ENCODE data around the gene NCOA1.

The NCOA1 gene

DNA sequence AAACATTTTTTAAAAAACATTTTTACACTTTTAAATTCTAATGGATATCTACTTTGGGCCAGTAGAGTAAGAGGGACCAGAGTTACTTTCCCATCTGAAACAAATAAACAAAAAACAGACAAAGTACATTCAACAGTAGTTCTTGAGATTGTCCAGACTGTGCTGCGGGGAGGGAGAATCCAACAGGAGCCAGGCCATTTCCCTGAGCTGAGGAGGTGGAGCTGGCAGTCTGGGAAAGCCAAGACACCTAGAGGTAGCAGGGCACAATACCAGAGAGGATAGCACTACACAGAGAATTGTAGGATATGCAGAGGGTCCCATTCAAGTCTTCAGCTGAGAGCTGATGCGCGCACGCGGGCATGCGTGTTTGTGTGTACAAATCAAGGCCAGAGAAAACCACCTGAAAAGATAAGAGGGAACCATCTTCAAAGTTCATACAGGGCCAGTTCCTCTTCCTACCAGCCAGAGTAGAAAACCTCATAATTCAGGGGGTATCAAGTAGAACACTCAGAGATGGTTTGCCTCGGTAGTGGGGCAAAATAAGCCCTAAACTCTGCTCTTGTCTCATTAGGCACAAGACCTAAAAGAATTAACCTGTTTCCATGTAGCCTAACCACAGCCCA is 258.1 kb downstream of the NCOA1 start:
- DNase-seq: no peak

DNA sequence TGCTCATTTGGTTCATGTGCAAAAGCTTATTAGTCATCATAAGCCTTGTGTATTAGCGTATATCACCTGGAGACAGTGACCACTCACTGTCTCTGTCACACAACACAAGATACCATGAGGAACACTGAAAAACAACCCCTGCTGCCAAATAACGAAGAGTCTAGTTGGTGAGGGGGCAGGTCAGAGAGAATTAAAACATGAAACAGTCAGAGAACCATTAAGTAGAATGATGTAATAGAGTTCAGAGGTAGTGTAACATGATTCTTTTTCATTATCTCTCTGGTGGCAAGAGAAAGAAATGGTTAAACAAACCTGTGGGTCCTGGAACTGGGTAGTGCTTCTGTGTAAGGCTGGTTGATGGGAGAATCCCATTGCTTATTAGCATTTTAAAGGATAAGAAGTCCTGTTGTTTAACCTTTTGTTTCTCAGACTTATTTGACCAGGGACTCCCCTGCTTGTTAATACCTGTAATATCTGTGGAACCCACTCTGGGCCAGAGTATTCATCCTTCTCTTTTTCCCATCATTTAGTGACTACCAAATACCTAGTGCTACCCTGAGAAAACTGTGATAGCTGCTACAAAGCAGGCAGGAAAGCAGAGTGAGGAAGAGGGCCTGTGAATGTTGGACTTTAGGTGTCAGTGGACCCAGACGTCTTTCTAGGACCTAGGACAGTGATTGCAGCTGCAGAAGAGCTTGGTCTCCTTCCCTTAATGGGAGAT is 264.1 kb downstream of the NCOA1 start:
- DNase-seq: no peak

DNA sequence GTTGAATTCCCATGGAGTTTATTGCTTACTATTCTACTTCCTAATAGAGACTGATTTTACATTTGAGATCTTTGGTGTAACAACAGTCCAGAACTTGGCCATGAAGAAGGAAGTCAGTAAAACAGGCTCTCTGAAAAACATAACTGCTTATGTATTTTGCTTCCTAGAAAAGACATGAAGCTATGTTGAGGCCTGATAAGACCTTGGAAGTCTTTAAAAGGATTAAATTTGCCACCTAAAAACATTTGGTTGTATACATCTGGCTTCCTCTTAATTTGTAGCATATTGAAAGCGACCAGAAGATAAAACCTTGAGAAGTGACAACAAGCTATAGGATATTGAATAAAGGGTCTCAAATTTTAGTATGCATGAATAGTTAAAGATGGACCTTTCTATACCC is 265.7 kb downstream of the NCOA1 start:
- no peak for DNase-seq

DNA sequence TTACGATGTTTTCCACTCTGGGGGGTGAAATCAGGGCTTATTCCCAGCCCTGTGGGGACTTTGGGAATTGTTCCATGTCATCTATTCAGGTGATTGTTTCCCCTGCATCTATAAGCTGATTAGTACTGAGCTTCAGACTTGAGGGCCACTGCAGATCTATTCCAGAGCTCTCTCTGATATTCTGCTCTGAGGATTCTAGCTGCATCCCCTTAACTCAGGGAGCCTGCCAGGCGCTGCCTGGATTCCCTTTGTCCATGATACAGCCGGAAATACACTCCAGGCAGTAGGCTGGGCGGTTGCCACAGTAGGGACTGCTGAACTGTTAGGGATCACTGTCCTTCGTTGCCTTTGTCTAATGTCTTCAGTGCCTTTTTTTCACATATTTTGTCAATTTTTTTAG is 270.8 kb downstream of the NCOA1 start:
- no peak for DNase-seq

DNA sequence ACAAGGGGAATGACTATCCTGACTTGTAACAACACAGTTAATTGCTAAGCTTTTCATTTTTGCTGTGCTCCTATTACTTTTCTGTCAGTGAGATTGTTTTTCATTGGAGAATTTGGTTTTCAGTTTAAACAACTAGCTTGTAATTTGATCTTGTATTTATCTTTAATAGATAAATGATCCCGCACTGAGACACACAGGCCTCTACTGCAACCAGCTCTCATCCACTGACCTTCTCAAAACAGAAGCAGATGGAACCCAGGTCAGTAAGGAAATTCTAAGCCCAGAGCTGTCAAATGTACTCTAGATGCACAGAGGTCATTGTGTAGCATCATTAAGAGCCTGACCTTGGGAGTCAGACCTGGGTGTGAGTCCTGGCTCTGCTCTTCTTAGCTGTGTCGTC is 271.5 kb downstream of the NCOA1 start:
- no peak for DNase-seq

DNA sequence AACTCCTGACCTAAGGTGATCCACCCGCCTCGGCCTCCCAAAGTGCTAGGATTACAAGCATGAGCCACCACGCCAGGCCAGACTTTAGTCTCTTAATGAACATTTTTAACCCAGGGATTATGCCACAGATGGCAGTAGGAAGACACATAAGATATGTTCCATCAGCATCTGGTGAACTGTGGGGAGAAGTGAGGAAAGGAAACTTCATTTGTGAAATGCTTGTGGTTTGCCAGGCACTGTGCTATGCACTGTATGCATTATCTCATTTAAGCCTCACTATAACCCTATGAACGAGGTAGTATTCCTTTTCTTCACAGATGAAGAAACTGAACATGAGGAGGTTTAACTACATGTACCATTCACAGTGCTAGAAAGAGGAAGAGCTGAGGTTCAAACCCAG is 272.8 kb downstream of the NCOA1 start:
- DNase-seq: no peak

DNA sequence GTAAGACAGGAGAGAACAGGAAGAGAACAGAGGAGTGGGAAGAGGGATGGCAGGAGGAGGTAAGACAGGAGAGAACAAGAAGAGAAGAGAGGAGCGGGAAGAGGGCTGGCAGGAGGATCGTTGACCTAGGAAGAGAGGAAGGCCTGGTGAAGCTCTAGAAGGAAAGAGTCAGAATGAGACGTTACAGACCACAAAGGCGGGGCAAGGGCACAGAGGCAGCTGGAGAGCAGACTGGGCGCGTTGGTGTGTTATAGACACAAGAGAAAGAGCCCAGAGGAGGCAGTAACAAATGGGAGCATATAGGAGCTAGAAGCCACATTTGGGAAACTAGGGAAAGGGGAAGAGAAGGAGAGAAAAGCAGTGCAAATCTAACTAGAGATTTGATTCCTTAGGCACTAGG is 275.6 kb downstream of the NCOA1 start:
- DNase-seq: peak in 1 of 5 donors; percentile 14

DNA sequence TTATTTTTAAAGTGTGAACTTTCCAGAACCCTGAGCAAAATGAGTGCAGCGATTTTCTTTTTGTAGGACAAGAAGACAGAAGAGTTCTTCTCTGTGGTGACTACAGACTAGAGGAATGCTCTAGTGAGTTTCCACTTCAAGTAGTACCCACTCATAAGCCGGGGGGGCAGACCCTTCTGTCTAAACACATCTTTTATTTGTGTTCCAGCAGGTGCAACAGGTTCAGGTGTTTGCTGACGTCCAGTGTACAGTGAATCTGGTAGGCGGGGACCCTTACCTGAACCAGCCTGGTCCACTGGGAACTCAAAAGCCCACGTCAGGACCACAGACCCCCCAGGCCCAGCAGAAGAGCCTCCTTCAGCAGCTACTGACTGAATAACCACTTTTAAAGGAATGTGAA is 277.0 kb downstream of the NCOA1 start:
- no peak for DNase-seq

DNA sequence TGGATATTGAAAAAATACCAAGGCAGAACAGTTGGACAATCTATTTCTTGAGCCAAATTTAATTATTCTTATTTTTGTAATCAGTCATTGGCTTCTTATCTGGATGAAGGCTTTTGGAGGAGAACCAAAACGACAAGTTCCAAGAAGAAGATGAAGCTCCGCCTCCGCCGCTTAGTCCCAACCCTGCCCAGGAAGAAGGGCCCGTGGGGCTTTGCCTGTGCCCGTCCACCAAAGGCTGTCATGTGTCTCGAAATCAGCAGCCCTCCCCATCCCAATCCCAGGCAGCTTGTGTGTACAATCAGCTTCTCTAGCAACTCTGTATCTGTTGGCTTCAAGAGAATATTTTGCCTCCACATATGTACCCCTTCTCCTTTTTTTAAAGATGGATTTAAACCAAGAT is 277.5 kb downstream of the NCOA1 start:
- DNase-seq: no peak

DNA sequence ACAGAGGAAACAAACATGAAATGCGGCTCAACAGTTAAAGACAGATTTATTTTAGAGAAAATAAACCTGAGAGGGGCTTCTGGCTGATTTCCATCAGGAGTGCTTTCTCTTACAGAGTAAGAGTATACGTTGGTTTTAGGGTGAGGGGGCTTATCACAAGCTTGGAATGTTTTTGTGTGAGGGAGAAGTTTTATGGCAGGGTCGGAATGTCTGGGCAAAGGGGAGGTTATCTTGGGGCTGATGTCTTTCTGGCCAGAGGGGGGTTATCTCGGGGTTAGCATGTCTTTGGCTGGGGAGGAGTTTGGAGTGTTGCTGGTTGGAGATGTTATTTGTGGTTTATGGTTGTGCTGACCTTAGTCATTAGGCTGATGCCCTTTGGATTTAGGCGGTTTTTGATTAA is 280.0 kb downstream of the NCOA1 start:
- no peak for DNase-seq

DNA sequence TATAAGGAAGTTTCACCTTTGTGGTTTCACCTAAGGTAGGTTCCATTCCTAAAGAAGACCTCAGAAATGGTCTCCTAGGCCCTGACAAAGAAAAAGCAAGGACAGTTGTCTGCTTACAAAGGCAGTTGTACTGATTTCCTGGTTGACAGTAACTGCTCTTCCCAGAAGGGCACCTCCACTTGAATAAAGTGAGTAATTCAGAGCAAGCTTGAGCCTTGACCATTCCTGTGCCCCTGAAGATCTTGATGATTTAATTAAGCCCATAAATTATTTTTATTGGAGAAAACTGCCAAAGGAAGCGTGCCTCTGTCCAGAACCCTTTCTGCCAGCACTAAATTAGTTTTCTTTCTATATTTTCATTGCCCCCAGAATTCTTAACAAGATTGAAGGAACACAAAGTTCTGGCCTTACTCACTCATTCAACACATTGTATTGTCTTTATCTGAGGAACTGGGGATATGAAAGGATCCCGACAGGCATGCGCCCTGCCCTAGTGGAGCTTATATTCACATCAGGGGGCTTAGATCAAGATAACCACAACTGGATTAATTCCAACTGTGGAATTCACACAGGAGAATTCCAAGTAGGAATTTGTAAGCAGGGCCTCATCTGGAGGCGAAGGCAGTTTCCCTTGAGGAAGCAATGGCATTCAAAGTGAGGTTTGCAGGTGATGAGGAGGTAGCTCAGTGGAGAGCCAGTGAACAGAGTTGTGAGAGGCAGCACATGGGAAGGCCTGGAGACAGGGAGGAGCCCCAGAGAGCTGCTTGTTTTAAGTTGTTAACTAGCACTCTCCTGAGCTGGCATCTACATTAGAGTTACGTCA is 280.9 kb downstream of the NCOA1 start:
- no peak for DNase-seq

DNA sequence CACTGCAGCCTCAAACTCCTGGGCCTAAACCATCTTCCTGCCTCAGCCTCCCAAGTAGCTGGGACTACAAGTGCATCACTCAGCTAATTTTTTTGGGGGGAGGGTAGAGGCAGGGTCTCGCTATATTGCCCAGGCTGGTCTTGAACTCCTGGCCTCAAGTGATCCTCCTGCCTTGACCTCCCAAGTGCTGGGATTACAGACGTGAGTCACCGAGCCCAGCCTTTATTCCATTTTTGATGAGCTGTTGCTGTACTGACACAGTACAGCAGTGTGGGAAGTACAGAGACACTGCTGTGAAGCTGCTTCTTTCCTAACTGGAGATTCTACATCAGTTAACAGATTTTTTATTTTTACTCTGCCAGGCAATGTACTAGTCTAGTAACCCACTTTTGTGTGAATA is 283.3 kb downstream of the NCOA1 start:
- no peak for DNase-seq

DNA sequence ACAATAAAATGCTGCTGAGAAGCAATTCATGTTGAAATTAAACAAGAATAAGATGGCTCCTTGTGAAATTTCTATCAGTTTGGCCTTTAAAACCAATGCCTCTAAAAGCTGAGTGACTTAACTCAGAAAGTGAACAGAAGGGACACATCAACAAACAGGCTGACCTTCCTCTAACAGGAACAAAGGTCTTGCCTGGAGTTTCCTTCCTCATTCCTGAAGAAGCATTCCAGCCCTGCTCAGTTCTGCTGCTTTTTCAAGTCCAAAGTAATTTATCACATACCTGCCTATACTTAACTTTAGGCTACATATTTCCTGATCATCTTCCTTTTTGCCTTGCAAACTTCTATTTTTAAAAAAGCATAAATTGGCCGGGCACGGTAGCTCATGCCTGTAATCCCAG is 288.1 kb downstream of the NCOA1 start:
- DNase-seq: no peak

DNA sequence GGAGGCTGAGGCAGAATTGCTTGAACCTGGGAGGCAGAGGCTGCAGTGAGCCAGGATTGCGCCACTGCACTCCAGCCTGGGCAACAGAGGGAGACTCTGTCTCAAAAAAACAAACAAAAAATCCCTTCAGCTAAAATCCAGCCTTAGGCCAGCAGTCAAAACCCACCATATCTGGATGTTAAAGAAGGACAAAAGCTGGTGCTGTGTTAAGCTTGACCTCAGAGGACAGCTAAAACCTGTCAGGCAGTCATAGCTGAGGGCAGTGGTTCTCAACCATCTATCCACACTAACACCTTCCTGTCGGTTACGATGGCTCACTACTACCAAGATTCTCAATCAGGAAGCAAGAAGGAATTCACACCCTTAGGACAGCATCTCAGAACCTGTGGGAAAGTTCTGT is 292.6 kb downstream of the NCOA1 start:
- no peak for DNase-seq

DNA sequence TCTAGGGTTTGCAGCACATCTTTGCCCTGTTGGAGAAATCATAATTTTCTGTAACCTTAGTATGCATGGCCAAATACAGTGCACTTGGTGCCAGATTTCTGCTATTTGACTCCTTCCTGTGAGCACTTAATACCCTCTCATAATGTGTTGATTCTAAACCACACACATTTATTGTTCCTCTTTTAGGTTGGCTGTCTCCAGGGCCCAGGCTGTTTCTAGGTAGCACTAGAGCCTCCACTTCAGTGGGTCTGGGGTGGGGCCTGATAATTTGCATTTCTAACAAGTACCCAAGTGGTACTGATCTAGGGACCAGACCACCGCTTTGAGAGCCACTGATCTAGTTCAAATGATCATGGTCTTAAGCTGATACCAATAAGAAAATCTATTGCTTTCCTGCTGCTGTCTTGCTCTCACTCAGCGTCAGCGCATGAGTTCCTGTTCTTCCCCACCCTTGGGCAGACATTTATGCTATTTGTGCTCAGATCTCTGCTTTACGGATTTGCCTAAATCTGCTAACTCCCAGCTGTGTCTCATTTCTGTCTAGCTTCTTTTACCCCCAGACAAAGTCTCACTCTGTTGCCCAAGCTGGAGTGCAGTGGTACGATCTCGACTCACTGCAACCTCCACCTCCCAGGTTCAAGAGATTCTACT is 294.7 kb downstream of the NCOA1 start:
- no peak for DNase-seq

DNA sequence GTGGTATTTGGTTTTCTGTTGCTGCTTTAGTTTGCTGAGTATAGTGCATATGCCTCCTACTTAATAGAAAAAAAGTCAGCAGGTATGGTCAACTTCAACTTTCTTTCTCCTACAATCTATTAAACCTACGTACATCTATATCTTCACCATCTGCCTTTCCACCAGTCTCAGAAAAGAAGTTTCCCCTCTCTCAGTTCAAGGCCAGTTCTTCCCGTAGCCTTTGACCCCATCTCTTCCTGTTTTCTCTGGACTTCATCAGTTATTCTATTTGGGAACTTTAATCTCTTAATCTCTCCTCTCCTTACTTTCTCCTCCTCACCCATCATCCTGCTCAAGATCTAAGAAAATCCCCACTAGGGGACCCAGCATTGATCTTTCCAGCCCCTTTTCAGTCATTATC is 296.5 kb downstream of the NCOA1 start:
- no peak for DNase-seq

DNA sequence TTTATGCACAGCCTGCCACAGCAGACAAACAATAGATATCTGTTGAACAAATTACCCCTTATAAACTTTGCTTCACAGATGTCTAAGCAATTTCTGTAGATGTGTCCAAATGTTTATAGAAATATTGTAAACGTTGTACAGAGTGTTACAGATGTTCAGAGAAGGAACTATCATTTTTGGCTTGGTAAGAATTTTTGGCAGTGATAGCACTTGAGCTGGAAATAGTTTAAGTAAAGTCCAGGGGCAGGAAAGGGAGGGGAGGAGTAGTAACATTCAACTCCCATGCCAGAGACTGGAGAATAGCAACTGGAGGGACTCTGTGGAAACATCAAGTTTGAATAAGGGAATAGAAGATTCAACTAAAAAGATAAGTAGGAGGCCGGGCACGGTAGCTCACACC is 297.8 kb downstream of the NCOA1 start:
- DNase-seq: no peak

DNA sequence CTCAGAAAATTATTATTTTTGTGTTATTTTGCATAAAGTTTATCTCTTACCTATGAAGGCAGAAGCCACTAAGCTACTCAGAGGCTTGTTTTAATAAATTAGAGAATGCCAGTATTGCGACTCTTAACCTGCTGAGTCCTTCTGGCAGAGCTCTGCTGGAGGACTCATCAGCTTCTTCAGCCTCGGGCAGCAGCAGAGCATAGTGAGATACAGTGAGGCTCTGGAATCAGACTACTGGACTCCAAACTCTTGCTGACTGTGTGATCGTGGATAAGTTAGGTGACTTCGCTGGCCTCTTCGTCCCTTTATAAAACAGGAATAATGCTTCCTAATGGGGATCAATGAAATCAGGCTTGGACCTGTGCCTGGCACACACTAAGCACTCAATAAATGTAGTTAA is 300.4 kb downstream of the NCOA1 start:
- no peak for DNase-seq

DNA sequence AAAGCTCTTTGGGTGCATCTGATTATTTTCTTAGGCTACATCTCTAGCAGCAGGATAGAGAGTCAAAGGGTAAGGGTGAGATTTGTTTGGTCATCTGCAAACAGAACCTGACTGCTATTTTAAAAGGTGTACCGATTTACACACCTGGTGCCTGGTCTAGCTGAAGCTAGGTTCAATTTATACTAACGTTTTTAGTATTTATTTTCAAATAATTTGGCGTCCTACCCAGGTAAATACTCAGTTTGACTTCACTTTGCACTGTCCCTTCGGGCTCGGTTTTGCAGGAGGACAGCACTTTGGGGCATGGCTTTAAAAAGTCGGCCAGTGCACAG is 301.5 kb downstream of the NCOA1 start:
- DNase-seq: no peak

DNA sequence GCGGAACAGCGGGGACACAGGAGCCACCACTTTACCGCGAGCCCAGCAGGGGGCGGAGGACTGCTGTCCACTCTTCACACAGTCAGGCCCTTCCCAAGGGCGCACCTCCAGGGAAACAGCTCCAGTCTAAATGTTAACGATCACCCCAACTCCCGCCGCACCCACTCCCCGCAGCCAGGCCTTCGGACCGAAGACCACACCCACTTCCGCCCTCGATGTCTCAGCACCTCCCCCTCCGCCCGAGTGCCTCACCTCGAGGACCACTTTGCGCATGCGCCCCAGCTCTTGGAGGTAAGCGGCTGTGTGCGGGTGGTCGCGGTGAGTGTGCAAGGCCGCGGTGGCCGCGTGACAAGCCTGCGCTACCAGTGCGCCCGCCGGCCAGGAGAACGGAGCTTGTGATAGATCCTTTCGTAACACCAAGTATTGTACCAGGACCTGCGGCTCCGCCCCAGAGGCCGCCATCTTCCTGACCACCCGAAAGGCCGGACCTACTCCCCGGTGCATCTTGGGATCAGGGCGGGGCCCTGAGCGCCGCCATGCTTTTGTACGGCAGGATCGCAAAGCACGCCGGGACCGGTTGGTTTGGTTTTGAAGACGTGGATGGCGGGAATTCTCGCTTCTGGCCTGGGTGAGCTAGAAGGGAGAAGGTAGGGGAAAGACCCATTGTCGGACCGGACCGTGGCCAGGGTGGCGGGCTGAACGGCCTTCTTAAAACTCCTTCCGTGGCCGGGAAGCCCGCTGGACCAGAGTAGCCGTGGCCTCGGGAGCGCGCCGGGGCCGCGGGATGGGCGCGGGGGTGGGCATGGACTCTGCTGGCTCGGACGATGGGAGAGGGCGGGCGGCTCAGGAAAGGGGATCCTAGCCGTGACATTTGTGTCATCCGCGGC is 302.1 kb downstream of the NCOA1 start, which contains the start of the genes CENPO and PTRHD1:
TSS of gene CENPO (plus strand) at position 552 of the 887 bp plus-strand sequence. CDS start 495 bp downstream, outside the sequence.
TSS of gene PTRHD1 (minus strand) at position 518 of the 887 bp plus-strand sequence. CDS start at position 504, 14 bp downstream.
- DNase-seq: peak; percentile 87 to 97 (median 92)

DNA sequence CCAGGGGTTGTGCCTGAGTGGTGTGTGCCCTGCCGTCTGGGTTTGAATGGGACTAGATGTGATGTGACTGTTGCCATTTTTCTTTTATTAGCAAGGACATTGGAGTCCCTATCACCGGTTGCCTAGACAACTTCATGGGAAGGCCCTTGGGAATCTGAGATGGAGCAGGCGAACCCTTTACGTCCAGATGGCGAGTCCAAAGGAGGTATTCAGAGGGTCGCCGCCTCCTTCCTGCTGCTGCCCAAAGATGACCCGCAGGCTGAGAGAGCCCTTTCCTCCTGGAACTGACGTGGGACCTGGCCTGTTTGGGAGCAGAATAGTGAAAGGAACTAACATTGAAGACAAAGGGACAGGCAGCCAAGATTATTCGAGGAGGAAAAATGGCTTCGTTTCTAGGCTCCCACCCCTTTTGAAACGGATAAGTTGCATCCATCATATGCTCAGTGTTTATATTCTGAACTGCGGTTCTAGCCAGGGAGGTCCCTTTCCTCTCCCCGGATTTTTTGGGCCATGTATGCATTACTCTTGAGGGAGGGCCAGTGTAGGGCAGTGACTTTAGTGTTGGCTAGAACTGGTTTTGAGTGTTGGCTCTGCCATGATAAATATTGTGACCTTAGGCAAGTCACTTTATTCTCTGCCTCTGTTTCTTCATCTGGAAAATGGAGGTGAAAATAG is 302.8 kb downstream of the NCOA1 start:
- DNase-seq: peak in 1 of 5 donors; percentile 23

DNA sequence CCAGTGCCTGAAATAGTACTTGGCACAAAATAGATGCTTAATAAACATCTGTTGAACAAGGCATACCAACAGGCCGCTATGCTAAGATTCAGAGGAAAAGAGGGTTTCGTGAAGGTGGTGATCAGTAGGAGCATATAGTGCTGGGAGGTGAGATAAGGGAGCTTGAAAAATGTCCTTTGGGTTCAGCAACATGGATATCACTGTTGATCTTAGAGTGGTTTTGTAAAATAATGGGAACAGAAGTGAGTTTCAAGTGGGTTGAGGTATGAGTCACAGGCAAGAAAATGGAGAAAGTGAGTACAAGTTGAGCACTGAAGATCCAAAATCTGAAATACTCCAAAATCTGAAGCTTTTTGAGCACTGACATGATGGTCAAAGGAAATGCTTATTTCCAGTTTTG is 306.6 kb downstream of the NCOA1 start:
- no peak for DNase-seq
